GM21526 (cell line): ENCODE data around the gene GLRA3.
"Not testable (repeated sequence)": the region's sequence is repeated elsewhere in the genome, so short reads cannot be mapped to it uniquely, and the experiment has no call there.

Experiments used
- ATAC-seq: cut with Tn5 transposase; IDR thresholded peaks from one replicate; pipeline ENCODE4 v1.9.1; 2021; ENCODE audit warnings: moderate library complexity; ENCODE audit not compliant: unreplicated experiment, low FRiP score

Gene GLRA3

DNA sequence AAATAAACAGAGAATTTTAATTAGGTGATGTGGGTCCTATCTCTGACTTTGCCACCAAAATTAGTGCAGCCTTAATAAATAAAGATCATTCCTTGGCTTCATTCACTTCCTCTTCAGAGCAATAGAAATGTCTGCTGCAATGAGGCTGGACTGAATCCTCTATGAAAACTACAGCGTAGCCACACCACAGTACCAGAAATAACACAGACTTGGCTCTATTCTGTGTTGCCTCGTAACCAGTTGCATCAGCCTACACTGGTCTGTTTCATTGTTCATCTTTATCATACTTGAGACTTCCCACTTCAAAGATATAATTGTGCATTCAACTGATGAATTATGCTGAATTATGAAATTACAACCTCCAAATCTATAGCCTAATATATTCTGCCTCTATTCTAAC lies 15.8 kb downstream of the GLRA3 start:
- ATAC-seq: no peak

GRCh38 chr4:174810834-174811233 lies 18.2 kb downstream of the GLRA3 start:
- no peak for ATAC-seq

DNA sequence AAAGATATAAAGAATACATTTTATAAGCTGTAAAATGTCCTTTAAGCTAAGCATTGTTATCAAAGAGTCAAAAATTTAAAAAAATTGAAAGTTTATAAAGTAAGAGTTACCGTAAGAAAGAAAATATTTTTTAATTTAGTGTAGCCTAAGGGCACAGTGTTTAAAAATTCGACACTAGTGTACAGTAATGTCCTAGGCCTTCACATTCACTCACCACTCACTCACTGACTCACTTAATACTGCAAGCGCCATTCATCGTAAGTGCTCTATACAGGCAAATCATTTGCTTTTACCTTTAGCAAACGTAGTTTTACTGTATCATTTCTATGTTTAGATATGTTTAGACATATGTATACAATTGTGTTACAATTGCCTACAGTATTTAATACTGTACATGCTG lies 20.2 kb downstream of the GLRA3 start:
- no peak for ATAC-seq

GRCh38 chr4:174808119-174808518 lies 20.9 kb downstream of the GLRA3 start:
- ATAC-seq: no peak

- no peak for ATAC-seq
Observed at GRCh38 chr4:174805746-174806145, 23.3 kb downstream of the GLRA3 start.

GRCh38 chr4:174794543-174795094 lies 34.4 kb downstream of the GLRA3 start:
- no peak for ATAC-seq

GRCh38 chr4:174789657-174790056 lies 39.4 kb downstream of the GLRA3 start:
- ATAC-seq: no peak

- not testable (repeated sequence) for ATAC-seq
Observed at GRCh38 chr4:174778274-174778986, 50.6 kb downstream of the GLRA3 start.

- no peak for ATAC-seq
Observed at GRCh38 chr4:174775366-174775765, 53.7 kb downstream of the GLRA3 start.

- ATAC-seq: peak; percentile 81
Observed at GRCh38 chr4:174764105-174764729, 64.8 kb downstream of the GLRA3 start.

DNA sequence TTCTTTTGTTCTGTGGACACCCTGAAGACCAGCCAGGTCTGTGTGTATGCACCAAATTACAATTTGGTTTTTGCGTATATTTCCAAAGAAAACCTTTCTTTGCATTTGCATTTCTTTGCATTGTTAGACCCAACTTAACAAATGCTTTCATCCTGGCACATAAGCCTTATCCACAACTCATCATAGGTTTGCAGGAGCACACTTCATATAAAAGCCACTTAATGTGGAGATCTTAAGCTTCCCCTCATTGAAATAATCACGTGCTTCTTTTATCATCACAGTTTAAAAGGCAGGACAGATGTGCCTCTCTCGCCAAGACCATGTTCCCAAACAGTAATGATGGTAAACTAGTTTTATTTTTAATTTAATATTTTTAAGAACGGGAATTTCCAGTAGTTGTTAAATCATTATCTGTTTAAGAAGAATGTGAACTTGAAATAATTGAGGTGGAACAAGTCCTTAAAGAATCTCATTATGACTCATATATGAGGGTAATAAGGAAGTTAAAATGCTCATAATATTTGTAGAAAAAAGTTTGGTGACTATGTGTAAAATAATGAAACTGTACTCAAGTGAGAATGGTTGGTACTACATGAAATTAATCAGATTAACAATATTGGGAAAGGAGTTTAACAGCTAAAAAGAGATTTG lies 65.5 kb downstream of the GLRA3 start:
- ATAC-seq: no peak

DNA sequence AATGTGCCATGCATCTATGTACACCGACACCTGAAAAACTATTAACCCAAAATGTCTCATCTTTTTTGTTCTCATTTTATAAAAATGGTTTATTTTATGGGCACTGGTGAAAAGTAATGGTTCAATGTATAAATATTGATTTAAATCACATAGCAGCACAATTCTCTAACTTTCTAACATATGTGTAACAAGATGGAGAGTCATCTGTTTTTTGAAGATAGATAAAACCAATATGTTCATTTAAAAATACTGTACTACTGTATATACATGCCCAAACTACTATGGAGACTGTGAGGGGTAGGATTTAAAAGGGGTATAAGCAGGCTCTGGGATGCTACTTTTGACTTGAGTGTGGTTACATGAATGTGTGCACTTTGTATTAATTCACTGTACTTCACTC lies 67.6 kb downstream of the GLRA3 start:
- ATAC-seq: no peak

- no peak for ATAC-seq
Observed at GRCh38 chr4:174757736-174758135, 71.3 kb downstream of the GLRA3 start.

GRCh38 chr4:174753021-174753420 lies 76.0 kb downstream of the GLRA3 start:
- ATAC-seq: no peak

DNA sequence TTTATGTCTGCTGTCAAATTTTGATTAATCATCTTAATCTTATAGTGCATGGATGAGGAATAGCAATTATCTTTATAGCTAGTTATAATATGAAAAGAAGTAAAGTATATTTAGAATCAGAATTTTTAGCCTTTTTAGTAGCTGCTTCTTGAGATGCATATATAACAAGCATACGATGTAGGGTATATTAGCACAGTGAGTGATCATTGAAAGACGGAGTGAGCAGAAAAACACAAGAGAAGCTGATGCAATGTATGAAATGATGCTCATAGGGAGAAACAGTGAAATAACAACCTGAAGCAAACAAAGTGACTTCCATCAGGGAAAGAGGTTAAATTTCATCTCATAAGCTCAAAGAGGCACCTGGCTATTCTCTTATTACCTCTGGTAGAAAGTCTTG lies 77.0 kb downstream of the GLRA3 start:
- no peak for ATAC-seq

DNA sequence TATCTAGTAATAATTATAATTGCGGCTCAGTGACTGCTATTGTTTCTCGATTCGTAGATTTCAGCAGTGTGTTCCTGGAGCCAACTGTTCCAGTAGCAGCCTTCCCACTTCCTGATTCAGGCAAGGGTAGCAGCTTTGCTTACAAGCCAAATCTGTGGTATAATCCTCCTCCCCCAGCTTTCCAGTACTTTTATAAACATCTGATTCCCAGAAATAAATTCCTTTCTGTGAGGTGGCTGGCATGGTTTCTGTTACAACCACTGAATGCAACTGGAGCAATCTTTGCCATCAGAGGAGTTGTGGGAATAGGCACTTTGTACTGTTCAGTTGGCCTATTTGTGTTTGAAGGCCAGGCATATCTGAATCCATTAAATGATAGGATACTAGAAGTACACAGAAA lies 80.0 kb downstream of the GLRA3 start:
- ATAC-seq: no peak

GRCh38 chr4:174746710-174747109 lies 82.3 kb downstream of the GLRA3 start:
- no peak for ATAC-seq

- ATAC-seq: no peak
Observed at GRCh38 chr4:174742561-174742960, 86.5 kb downstream of the GLRA3 start.

GRCh38 chr4:174739576-174739975 lies 89.5 kb downstream of the GLRA3 start:
- ATAC-seq: no peak

- no peak for ATAC-seq
Observed at GRCh38 chr4:174734181-174734580, 94.9 kb downstream of the GLRA3 start.

GRCh38 chr4:174717828-174718227 lies 111.2 kb downstream of the GLRA3 start:
- no peak for ATAC-seq
